ENCODE measurements around the gene UBE2F.
"Not testable (repeated sequence)": the region's sequence is repeated elsewhere in the genome, so short reads cannot be mapped to it uniquely, and the experiment has no call there.

UBE2F gene

GRCh38 chr2:237964578-237965404, 2.0 kb upstream of the UBE2F start:
- peaks cover 6% of the 10 kb centered on the region for H3K36me3 ChIP-seq (ENCODE audit: control insufficient read depth, insufficient read depth, low read length)
- H3K27ac ChIP-seq (ENCODE audit: low read depth, low read length, severe bottlenecking): no peak overlapping the region
- 90 to 97% methylated on average over 5 to 10 of the region's 11 CpGs for WGBS, 2 experiments (ENCODE audit: insufficient coverage in 2 of 2)

GRCh38 chr2:237965844-237966243, 970 bp upstream of the UBE2F start:
- H3K27ac ChIP-seq (ENCODE audit: low read depth, low read length, severe bottlenecking); H3K4me1 ChIP-seq (ENCODE audit: control insufficient read depth, insufficient read depth, low read length, poor library complexity, severe bottlenecking): not testable (repeated sequence)
- WGBS, 2 experiments (ENCODE audit: insufficient coverage in 2 of 2): 95 to 96% methylated on average over 11 to 12 of the region's 13 CpGs
- Histone ChIP-seq H3K36me3 (ENCODE audit: control insufficient read depth, insufficient read depth, low read length) (peaks cover 14% of the 10 kb centered on the region), H3K4me3 (ENCODE audit: extremely low read depth, insufficient read depth, low read length, poor library complexity, severe bottlenecking) (peak overlapping the region; percentile 55), H3K9me3 (ENCODE audit: control insufficient read depth, low read length) (peaks cover 16% of the 10 kb centered on the region)

More at GRCh38 chr2:237964578-237965404, 2.0 kb upstream of the UBE2F start:
- peaks cover 7% of the 10 kb centered on the region for H3K4me1 ChIP-seq (ENCODE audit: control insufficient read depth, insufficient read depth, low read length, poor library complexity, severe bottlenecking)
- H3K4me3 ChIP-seq (ENCODE audit: extremely low read depth, insufficient read depth, low read length, poor library complexity, severe bottlenecking): no peak overlapping the region
- H3K9me3 ChIP-seq (ENCODE audit: control insufficient read depth, low read length): peaks cover 16% of the 10 kb centered on the region

- H3K4me3 ChIP-seq (ENCODE audit: extremely low read depth, insufficient read depth, low read length, poor library complexity, severe bottlenecking): peak overlapping the region; percentile 55
- H3K36me3 ChIP-seq (ENCODE audit: control insufficient read depth, insufficient read depth, low read length): peaks cover 14% of the 10 kb centered on the region
- peaks cover 16% of the 10 kb centered on the region for H3K9me3 ChIP-seq (ENCODE audit: control insufficient read depth, low read length)
- H3K27ac ChIP-seq (ENCODE audit: low read depth, low read length, severe bottlenecking): no peak overlapping the region
- H3K4me1 ChIP-seq (ENCODE audit: control insufficient read depth, insufficient read depth, low read length, poor library complexity, severe bottlenecking): peaks cover 7% of the 10 kb centered on the region
- 28 to 41% methylated on average over 8 to 12 of the region's 15 CpGs for WGBS, 2 experiments (ENCODE audit: insufficient coverage in 2 of 2)
Observed at GRCh38 chr2:237966250-237966564, 607 bp upstream of the UBE2F start.

- Histone ChIP-seq H3K4me3 (ENCODE audit: extremely low read depth, insufficient read depth, low read length, poor library complexity, severe bottlenecking) (peak overlapping the region; percentile 72), H3K27ac (ENCODE audit: low read depth, low read length, severe bottlenecking) (no peak overlapping the region), H3K36me3 (ENCODE audit: control insufficient read depth, insufficient read depth, low read length) (peaks cover 23% of the 10 kb centered on the region), H3K9me3 (ENCODE audit: control insufficient read depth, low read length) (peaks cover 6% of the 10 kb centered on the region), H3K4me1 (ENCODE audit: control insufficient read depth, insufficient read depth, low read length, poor library complexity, severe bottlenecking) (peaks cover 7% of the 10 kb centered on the region)
- 1% methylated on average over 25 to 29 of the region's 32 CpGs for WGBS, 2 experiments (ENCODE audit: insufficient coverage in 2 of 2)
Observed at GRCh38 chr2:237967463-237967951, 693 bp downstream of the UBE2F start.

- Histone ChIP-seq H3K9me3 (ENCODE audit: control insufficient read depth, low read length) (no peaks in the 10 kb centered on the region), H3K27ac (ENCODE audit: low read depth, low read length, severe bottlenecking) (no peak overlapping the region), H3K4me3 (ENCODE audit: extremely low read depth, insufficient read depth, low read length, poor library complexity, severe bottlenecking) (peak overlapping the region; percentile 72), H3K4me1 (ENCODE audit: control insufficient read depth, insufficient read depth, low read length, poor library complexity, severe bottlenecking) (peaks cover 7% of the 10 kb centered on the region), H3K36me3 (ENCODE audit: control insufficient read depth, insufficient read depth, low read length) (peaks cover 27% of the 10 kb centered on the region)
- WGBS, 2 experiments (ENCODE audit: insufficient coverage in 2 of 2): 81 to 83% methylated on average over 11 of the region's 11 CpGs
Observed at GRCh38 chr2:237968048-237968862, 1.4 kb downstream of the UBE2F start.

- no peak overlapping the region for H3K27ac ChIP-seq (ENCODE audit: low read depth, low read length, severe bottlenecking)
- WGBS, 2 experiments (ENCODE audit: insufficient coverage in 2 of 2): 83 to 100% methylated on average over 1 to 2 of the region's 4 CpGs
- peaks cover 7% of the 10 kb centered on the region for H3K4me1 ChIP-seq (ENCODE audit: control insufficient read depth, insufficient read depth, low read length, poor library complexity, severe bottlenecking)
- H3K36me3 ChIP-seq (ENCODE audit: control insufficient read depth, insufficient read depth, low read length): peaks cover 53% of the 10 kb centered on the region
- no peak overlapping the region for H3K4me3 ChIP-seq (ENCODE audit: extremely low read depth, insufficient read depth, low read length, poor library complexity, severe bottlenecking)
- H3K9me3 ChIP-seq (ENCODE audit: control insufficient read depth, low read length): no peaks in the 10 kb centered on the region
Observed at GRCh38 chr2:237971661-237972060, 4.8 kb downstream of the UBE2F start.

GRCh38 chr2:237972211-237972610, 5.4 kb downstream of the UBE2F start:
- Histone ChIP-seq H3K9me3 (ENCODE audit: control insufficient read depth, low read length) (no peaks in the 10 kb centered on the region), H3K4me3 (ENCODE audit: extremely low read depth, insufficient read depth, low read length, poor library complexity, severe bottlenecking) (no peak overlapping the region), H3K27ac (ENCODE audit: low read depth, low read length, severe bottlenecking) (no peak overlapping the region), H3K36me3 (ENCODE audit: control insufficient read depth, insufficient read depth, low read length) (peaks cover 56% of the 10 kb centered on the region), H3K4me1 (ENCODE audit: control insufficient read depth, insufficient read depth, low read length, poor library complexity, severe bottlenecking) (peaks cover 7% of the 10 kb centered on the region)
- 100% methylated on average over 1 of the region's 3 CpGs for WGBS, 2 experiments (ENCODE audit: insufficient coverage in 2 of 2)

- WGBS, 2 experiments (ENCODE audit: insufficient coverage in 2 of 2): 93 to 100% methylated on average over 8 to 9 of the region's 10 CpGs
- Histone ChIP-seq H3K4me1 (ENCODE audit: control insufficient read depth, insufficient read depth, low read length, poor library complexity, severe bottlenecking) (peaks cover 7% of the 10 kb centered on the region), H3K9me3 (ENCODE audit: control insufficient read depth, low read length) (no peaks in the 10 kb centered on the region), H3K27ac (ENCODE audit: low read depth, low read length, severe bottlenecking) (no peak overlapping the region), H3K4me3 (ENCODE audit: extremely low read depth, insufficient read depth, low read length, poor library complexity, severe bottlenecking) (no peak overlapping the region), H3K36me3 (ENCODE audit: control insufficient read depth, insufficient read depth, low read length) (peaks cover 61% of the 10 kb centered on the region)
Observed at GRCh38 chr2:237972936-237973335, 6.1 kb downstream of the UBE2F start.

- no peak overlapping the region for H3K4me3 ChIP-seq (ENCODE audit: extremely low read depth, insufficient read depth, low read length, poor library complexity, severe bottlenecking)
- 94 to 100% methylated on average over 2 of the region's 2 CpGs for WGBS, 2 experiments (ENCODE audit: insufficient coverage in 2 of 2)
- H3K9me3 ChIP-seq (ENCODE audit: control insufficient read depth, low read length): no peaks in the 10 kb centered on the region
- H3K27ac ChIP-seq (ENCODE audit: low read depth, low read length, severe bottlenecking): no peak overlapping the region
- peaks cover 58% of the 10 kb centered on the region for H3K36me3 ChIP-seq (ENCODE audit: control insufficient read depth, insufficient read depth, low read length)
- no peaks in the 10 kb centered on the region for H3K4me1 ChIP-seq (ENCODE audit: control insufficient read depth, insufficient read depth, low read length, poor library complexity, severe bottlenecking)
Observed at GRCh38 chr2:237977380-237977779, 10.6 kb downstream of the UBE2F start.

GRCh38 chr2:237978058-237978712, 11.4 kb downstream of the UBE2F start:
- Histone ChIP-seq H3K9me3 (ENCODE audit: control insufficient read depth, low read length) (no peaks in the 10 kb centered on the region), H3K27ac (ENCODE audit: low read depth, low read length, severe bottlenecking) (no peak overlapping the region), H3K4me1 (ENCODE audit: control insufficient read depth, insufficient read depth, low read length, poor library complexity, severe bottlenecking) (no peaks in the 10 kb centered on the region), H3K36me3 (ENCODE audit: control insufficient read depth, insufficient read depth, low read length) (peaks cover 55% of the 10 kb centered on the region), H3K4me3 (ENCODE audit: extremely low read depth, insufficient read depth, low read length, poor library complexity, severe bottlenecking) (no peak overlapping the region)
- WGBS, 2 experiments (ENCODE audit: insufficient coverage in 2 of 2): 89 to 92% methylated on average over 4 to 6 of the region's 8 CpGs
